GM19035 (cell line): ENCODE data around the gene TGFB3.
"Not testable (repeated sequence)": the region's sequence is repeated elsewhere in the genome, so short reads cannot be mapped to it uniquely, and the experiment has no call there.

ENCODE experiments used
- ATAC-seq: cut with Tn5 transposase; IDR thresholded peaks from one replicate; pipeline ENCODE4 v1.9.1; 2021; ENCODE audit not compliant: unreplicated experiment

Gene TGFB3

DNA sequence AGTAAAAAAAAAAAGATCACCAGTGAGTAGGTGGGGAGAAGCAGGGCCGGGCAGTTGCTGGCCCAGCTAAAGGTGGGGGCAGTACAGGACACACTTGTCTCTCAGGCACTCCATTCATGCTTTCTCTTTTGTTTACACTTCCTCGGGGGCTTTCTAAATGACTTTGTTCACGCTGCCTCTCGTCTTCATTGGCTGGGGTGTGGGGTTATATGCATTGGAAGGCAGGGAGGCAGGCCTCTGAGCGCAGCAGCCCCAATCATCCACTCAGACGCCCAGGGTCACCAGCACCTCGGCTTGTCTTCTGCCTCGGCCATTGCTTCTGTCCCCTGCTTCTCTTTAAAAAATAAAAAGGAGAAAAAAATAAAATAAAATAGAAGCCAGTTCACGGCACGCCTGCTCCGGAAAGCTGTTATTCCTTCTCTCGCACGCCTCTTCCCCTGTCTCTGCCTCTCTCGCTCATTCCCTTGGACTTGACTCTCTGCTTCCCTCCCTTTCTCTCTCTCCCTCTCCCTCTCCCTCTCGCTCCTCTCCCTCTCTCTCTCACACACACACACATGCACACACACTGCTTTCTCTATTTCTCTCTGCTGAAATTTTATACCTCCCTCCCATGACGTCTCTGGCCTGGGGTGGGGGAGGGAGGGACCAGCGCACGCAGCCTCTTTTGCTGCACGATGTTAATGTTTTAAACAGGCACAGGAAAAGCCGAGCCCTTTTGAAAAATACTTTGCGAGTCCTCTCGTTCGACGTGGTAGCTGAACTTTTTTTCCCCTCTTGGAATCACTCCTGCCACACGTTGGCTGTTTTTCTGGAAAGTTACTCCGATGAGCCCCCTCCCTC lies at the start of gene TGFB3:
TSS of gene TGFB3 (minus strand) at position 570 of the 840 bp plus-strand sequence. CDS start 1,102 bp downstream, outside the sequence.
- ATAC-seq: peak; percentile 38

DNA sequence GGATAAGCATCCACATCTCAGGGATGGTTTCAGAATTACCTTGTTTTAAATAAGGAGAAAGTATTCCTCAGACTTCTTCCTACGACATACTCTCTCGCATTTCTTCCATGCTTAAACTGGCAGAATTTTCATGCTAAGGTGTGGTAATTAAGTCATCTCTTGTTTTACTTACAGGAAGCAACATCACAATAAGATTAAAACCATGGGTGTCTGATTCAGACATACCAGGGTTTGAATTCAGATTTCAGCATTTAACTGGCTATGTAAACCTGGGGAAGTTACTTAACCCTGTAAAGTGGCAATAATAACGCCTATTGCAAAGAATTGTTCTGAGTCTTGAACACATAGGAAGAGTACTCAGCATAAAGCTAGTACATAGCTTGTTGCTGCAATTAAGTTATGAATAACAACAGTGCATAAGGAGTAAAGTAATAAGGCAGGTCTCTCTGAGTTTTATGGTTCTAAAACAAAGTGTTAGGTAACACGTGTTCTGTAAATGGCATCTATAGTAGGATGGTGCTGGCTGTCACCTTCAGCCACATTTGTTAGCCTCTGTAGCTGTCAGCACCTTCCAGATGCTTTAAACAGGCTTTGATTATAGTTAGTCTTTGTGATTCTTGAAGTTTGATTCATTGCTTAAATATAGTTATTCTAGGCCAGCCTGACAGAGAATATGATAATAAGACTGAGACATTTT lies 42.6 kb upstream of the TGFB3 start:
- ATAC-seq: no peak

DNA sequence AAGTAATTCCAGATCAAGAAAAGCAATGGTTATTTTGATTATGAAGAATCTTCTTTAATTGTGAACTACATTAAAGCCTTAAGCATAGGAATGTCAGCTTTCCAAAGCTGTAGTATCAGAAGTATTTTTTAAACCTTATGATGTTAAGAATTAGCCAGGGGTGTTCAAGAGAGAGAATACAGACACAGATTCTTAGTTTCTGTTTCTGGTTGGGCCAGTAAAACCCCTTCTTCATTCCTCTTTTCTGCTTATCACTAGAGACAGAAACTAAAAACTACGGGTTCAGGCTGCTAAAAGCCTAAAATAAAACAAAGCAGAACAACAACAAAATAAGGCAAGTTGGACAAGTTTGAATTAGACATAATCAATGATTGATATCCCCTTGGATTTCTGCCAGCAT lies 42.0 kb upstream of the TGFB3 start:
- no peak for ATAC-seq

DNA sequence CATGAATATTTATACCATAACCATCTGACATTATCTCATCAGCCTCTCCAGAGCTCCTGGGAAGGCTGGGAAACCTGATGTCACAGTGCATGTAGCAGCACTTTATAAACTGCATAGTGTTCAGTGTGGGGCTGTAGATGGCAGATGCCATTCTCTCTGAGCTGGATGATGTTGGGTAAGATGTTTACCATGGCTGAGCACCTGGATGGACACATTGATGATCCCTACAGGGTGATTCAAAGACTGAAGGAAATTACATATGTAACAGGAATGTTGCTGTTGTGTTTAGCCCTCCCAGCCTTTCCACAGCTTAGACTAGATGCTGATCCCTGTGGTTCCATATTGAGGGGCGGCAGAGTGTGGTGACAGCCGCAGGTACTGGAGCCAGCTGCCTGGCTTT lies 41.2 kb upstream of the TGFB3 start:
- no peak for ATAC-seq

DNA sequence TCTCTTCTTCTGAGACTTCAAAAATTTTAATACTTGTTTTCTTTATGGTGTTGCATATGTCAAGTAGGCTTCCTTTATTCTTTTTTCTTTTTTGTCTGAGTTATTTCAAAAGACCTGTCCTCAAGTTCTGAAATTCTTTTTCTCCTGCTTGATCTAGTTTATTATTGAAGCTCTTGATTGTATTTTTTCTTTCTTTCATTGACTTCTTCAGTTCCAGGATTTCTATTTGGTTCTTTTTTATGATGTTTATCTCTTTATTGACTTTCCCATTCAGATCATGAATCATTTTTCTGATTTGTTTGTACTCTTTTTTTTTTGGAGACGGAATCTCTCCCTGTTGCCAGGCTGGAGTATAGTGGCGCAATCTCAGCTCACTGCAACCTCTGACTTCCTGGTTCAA lies 37.9 kb upstream of the TGFB3 start:
- no peak for ATAC-seq

DNA sequence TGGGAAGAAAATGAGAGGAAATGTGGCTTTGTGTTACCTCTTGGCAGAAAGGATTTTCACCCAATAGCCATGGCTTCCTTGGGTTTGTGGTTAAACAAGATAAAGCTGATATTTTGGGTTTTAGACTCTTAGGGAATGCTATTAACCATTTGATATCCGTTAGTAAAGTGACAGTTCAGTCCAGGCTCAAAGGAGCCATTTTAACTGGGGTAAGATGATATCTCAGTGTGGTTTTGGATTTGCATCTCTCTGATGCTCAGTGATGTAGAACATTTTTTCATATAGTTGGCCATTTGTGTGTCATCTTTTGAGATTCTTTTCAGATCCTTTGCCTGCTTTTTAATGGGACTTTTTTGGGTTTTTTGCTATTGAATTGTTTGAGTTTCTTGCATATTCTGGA lies 33.9 kb upstream of the TGFB3 start:
- ATAC-seq: no peak

DNA sequence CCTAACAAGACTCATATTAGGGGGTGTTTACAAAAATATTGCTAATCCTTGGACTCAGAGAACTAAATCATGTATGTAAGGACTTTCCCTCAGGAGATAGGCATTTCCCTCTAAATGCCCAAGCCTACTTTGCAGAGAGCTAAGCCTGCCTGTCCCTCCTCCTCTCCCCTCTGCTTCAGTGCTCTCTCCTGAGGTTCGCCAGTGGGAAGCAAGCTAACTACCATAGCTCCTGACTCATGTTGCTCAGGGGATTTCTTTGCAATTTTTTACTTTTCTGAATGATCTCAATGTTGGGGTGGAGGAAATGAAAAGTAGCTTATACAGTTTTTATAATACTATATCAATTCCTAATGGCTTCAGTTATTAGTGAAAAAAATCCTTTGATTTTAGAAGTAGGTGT lies 33.4 kb upstream of the TGFB3 start:
- ATAC-seq: no peak

DNA sequence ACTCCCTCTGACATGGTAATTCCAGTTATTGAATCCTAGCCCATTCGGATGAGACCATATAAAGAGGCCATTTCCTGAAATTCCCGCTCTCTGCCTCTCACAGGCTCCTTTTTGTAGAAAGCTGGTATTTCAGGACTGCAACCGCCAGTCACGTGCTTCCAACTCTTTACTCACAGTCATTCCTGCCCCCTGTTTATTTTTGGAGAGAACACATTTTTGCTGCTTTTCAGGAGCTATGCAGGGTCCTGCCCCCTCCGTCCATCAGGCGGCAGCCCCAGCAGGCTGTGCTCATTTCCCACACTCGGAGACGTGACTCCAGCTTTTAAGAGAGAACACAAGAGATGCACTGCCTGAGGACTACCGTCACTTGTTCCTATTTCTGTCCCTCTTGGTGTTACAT lies 30.6 kb upstream of the TGFB3 start:
- ATAC-seq: no peak

DNA sequence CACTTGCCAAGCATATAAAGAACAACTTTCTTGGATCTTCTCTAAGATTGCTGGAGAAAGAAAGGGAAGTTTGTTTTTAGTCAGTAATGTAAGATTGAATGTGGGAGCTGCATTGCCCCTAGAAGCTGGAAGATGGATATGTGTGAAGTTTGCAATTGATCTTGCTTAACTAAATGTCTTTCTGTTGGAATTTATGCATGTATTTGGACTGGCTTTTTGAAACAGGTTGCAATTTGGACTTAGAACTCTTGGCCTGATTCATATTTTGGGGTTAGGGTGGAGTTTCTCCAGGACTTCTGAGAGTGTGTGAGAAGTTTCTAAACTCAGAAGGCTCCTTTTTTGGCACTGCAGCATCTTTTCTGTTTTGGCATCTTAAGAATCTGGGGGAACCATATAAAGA lies 30.1 kb upstream of the TGFB3 start:
- ATAC-seq: no peak

DNA sequence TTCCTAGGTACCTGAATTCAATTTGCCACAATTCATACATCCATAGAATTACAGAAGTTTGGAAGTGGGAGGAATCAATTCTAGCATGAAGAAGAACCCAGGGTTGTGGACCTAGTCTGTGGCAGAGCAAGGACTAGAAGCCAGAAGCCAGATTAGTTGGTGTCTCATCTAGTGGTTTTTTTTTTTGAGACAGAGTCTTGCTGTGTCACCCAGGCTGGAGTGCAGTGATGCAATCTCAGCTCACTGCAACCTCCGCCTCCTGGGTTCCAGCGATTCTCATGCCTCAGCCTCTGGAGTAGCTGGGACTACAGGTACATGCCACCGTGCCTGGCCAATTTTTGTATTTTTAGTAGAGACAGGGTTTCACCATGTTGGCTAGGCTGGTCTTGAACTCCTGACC lies 27.8 kb upstream of the TGFB3 start:
- not testable (repeated sequence) for ATAC-seq

DNA sequence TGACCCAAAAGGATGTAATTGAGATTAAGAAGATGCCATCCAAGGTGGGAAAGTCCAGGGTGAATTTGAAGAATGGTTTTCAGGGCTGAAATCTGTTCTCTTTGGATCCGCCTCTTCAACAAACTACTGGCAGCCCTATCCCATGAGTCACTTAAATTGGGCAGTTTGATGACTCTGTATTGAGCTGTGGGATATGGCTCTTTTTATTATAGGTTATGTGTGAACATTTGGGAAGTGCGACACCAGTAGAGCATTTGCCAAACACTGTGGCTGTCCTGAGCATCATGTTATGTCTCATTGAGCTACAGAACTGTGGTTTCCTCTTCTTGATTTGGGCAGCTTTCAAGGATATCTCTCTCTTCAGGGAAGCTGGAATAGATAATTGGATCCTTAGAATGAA lies 26.1 kb upstream of the TGFB3 start:
- ATAC-seq: no peak

DNA sequence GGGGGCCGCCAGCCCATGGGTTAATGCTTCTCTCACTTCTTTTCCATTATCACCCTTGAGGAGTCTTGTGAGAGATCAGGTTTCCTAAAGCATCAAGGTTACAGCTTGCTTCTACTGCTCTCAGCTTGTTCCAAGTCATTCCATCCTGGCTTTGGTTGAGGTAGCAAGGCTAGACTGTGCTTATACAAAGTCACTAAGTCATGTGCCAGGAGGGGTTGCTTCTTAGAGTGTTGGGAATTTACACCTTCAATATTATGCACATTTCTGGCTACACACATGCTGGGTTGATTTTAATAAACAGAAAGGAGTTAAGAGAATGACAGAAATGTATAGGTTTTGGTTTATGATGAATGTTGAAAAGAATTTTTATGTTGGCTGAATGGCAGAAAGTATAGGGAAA lies 25.6 kb upstream of the TGFB3 start:
- ATAC-seq: no peak

DNA sequence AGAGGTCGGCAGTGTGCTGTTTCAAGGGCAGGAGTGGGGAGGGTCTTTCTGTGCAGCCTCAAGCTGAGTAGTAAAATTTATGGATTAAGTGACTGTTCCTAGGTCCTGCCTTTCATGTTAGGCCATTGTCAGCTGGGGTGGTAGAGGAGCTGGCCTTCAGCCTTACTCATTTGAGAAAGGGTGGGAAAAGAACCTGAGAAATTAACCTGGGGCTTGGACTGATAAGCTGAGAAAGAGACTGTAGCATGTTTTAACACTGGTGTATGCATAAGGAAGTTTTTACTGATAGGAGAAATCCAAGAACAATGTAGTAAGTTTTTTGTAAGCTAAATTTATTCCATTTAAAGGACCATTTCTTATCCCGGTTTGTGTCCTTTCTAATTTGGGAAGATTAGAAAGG lies 24.5 kb upstream of the TGFB3 start:
- no peak for ATAC-seq

DNA sequence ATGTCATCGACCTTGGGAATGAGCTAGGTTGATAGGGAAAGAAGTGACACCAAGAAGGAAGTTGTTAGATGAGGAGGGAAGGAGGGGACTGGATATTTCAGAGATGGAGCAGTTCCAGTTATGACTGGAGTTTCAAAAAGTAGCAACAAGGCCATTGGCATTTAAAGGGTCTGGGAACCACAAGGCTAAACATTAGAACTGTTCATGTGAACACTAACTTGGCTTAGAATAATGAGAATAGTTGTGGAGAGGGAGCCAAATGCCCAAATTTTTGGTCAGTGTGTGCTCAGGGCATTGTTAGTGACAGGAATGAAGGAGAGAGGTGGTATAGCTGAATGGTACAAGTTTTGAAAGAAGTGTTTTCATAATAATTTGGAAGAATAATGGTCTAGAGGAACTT lies 20.6 kb upstream of the TGFB3 start:
- ATAC-seq: no peak

DNA sequence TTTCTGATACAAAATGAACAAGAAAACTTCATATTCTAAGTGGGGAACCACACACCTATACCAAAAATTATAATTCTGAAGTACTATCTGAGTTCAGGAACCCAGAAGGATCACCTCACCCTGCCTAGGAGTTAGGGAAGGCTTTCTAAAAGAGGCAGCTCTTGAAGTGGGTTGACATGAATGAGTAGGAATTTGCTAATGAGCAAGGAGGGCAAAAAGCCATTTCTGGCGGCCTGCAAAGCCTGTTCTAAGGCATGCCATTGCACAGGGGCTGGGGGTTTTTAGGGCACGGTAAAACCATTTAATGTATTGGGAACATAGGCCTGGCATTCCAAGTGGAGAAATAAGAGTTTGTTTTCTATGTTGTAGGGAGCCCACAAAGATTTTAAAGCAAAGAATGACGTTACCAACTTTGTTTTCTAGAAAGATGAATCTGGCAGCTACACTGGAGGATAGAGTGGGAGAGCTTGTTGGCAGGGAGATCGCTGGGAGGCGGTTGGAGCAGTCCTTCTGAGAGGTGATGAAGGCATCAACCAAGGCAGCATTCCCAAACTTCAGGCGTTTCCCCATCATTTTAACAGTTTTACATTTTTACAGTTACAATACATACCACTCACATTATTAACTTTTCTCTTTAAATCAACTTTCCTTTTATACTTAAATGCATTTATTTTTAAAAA lies 17.9 kb upstream of the TGFB3 start:
- ATAC-seq: no peak

DNA sequence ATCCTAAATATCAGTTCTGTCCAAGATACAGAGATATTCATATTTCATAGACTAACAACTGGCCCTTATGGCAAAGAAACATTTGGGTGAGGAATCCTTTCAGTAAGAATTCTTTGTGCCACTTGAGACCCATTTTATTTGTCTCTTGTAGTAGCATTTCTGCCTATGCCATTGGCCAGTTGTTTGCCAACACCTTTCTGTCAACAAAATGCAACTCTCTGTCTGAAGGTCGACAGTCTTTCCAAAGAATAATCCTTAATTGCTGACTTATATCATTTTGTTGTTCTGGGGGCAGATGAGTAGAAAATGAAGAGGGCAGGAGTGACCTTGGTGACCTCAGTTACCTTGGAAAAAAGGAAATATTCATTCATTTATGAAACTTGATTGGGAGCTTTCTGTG lies 14.7 kb upstream of the TGFB3 start:
- no peak for ATAC-seq

DNA sequence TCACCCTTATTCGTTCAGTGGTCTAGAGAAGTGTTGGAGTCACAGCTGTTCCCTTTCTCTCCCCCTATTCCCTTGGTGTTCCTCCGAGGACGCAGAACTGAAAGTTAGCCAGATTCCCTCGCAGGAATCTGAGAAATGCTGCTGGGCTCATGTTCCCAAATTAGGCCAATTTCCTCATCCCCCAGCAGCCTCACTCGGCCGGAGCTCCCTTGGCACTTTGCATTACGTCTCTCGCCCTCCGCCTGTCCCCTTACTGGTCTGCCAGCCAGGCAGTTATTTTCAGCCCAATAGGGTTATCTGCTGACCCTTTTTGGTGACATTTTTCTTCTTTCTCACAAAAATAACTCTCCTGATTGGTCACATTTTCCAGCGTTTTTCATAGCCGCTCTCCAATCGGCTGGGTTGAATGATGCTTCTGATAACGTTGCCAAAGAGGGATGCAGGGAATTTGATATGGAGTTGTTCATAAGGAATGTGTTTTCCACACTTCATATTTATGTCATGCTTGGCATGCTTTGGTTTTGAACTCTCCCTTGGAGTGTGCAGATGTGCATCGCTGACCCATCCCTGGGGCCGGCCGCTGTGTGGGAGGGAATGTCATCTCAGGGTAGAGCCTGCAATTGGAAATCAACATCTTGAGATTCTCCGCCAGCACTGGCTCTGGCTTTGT lies 13.7 kb upstream of the TGFB3 start:
- no peak for ATAC-seq

DNA sequence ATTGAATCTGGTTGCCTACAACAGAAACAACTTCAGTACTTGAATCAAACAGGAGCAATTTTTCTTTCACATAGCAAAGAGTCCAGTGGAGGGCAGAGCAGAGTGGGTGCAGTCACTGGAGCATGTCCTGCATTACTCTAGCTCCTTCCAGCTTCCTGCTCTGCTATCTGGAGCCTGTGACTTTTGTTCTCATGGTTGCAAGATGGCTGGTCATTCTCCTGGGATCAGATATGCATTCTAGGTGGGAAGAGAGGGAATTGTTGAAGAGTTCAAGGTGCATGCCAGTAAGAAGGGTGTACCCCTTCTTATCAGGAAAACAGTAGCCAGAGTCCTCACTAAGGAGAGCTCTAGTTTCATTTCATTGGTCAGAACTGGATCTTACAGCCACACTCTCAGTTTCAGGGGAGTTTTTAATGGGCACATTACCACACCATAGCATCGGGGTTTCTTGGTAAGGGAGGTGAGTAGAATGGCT lies 11.8 kb upstream of the TGFB3 start:
- no peak for ATAC-seq

DNA sequence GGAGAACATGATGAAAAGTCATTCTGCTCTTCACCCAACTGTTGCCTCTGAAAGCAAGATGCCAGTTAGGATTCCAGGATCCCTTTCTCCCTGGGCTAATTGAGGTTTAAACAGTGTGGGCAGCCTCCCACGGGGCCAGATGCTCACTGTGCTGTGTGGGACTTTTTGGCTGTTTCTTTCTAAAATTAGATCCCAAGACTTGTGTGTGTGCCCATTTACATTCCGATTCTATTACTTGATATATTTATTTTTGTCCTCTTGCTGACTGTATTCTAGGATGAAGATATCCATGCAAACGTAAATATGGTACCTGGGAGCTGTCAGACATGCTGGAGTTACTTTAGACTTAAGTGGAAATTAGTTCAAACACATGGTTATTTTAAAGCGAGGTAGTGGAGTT lies 10.0 kb upstream of the TGFB3 start:
- ATAC-seq: no peak

DNA sequence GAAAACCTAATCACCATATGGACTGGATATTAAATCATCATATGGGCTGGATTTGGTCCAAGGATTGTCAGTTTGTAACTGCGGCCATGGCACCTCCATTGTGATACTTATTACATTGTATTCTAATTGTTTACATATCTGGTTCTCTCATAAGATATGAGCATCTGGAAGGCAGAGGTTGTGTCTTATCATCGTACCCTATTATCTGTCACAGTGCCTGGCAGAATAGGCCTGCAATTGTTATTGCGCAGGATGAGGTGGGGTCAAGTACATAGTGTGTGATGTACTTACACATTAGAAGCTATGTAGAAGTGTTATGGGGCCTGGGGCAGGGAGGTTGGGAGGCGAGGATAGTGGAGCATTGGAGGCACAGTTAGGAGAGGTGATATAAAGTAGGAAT lies 8.5 kb upstream of the TGFB3 start:
- no peak for ATAC-seq

DNA sequence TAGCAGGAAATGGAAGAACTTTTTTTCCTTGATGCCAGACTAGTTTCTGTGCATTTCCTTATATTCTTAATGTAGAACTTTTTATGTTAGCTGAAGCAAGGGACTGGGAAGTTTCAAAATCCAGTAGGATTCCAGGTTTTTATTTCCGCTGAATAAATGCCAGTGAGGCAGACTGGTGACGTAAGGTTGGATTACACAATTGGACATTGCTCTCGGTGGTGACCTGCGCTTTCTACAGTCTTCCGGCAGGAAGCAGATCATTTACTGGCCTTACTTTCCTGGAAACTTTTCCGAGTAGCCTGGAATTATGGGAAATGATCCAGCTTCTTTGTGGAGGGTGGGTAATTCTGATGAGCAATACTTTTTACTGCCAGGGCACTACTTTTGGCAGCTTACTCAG lies 7.3 kb upstream of the TGFB3 start:
- no peak for ATAC-seq
